Measurements from ENCODE around the gene LPIN1. TPM values are rescaled to one million over a fixed set of nuclear protein-coding genes. Genes with fewer than 3 reads are reported as not detected.

The LPIN1 gene
- total and polyA plus RNA-seq, 4 donors = 10.1 to 27.4 (median 13.4) TPM

GRCh38 chr2:11874861-11875260 lies 128.4 kb downstream of the LPIN1 start:
- 88% methylated on average over 15 of the region's 15 CpGs for WGBS
- no peak for TF ChIP-seq EGR1 (IDR thresholded peaks at IDR 0.05; ENCODE audit: low read depth in 2 of 2)
- TF ChIP-seq YY1 (IDR thresholded peaks at IDR 0.05) = no peak
- no peak for TF ChIP-seq RAD21 (IDR thresholded peaks at IDR 0.05)
- no peak for TF ChIP-seq NR2F2 (IDR thresholded peaks at IDR 0.05)
- no peaks in the 10 kb centered on the region for H3K9me3 ChIP-seq (ENCODE audit: control insufficient read depth in 4 of 4, low read length in 3 of 4)
- no peaks in the 10 kb centered on the region for H3K27me3 ChIP-seq (ENCODE audit: control insufficient read depth in 4 of 4, insufficient read depth in 4 of 4, low read length in 3 of 4)
- no peak overlapping the region for H3K27ac ChIP-seq (ENCODE audit: low read depth in 1 of 2, low read length in 2 of 2)
- no peaks in the 10 kb centered on the region for H3K36me3 ChIP-seq (ENCODE audit: control insufficient read depth in 4 of 4, insufficient read depth in 3 of 4, low read depth in 1 of 4, low read length in 3 of 4)
- H3K4me1 ChIP-seq (ENCODE audit: control insufficient read depth in 4 of 4, insufficient read depth in 4 of 4, low read length in 3 of 4) = peaks cover 0 to 7% (median 3%) of the 10 kb centered on the region in 4 donors
- H3K4me3 ChIP-seq (ENCODE audit: low read depth in 1 of 3, low read length in 3 of 3) = no peak overlapping the region
- H3K9ac ChIP-seq (ENCODE audit: low read depth in 1 of 2, low read length in 2 of 2) = no peak overlapping the region
- DNase-seq (ENCODE audit: low spot score) = no peak

GRCh38 chr2:11875481-11875880 lies 129.0 kb downstream of the LPIN1 start:
- Histone ChIP-seq H3K27me3 (ENCODE audit: control insufficient read depth in 4 of 4, insufficient read depth in 4 of 4, low read length in 3 of 4) (no peaks in the 10 kb centered on the region), H3K4me3 (ENCODE audit: low read depth in 1 of 3, low read length in 3 of 3) (no peak overlapping the region), H3K4me1 (ENCODE audit: control insufficient read depth in 4 of 4, insufficient read depth in 4 of 4, low read length in 3 of 4) (peaks cover 0 to 7% (median 3%) of the 10 kb centered on the region in 4 donors), H3K36me3 (ENCODE audit: control insufficient read depth in 4 of 4, insufficient read depth in 3 of 4, low read depth in 1 of 4, low read length in 3 of 4) (no peaks in the 10 kb centered on the region), H3K27ac (ENCODE audit: low read depth in 1 of 2, low read length in 2 of 2) (no peak overlapping the region), H3K9me3 (ENCODE audit: control insufficient read depth in 4 of 4, low read length in 3 of 4) (no peaks in the 10 kb centered on the region), H3K9ac (ENCODE audit: low read depth in 1 of 2, low read length in 2 of 2) (no peak overlapping the region)
- TF ChIP-seq RAD21 (IDR thresholded peaks at IDR 0.05) (no peak), ZBTB33 (IDR thresholded peaks at IDR 0.05) (no peak), FOXA1 (IDR thresholded peaks at IDR 0.05) (no peak), MAX (IDR thresholded peaks at IDR 0.05) (no peak), HNF4A (conservative IDR thresholded peaks at IDR 0.05) (no peak), ATF3 (IDR thresholded peaks at IDR 0.05) (no peak), HNF4G (IDR thresholded peaks at IDR 0.05) (no peak), CTCF (IDR thresholded peaks at IDR 0.05; ENCODE audit: low read depth, low read length, missing input control) (no peak), GABPA (IDR thresholded peaks at IDR 0.05 in 1 of 2, conservative IDR thresholded peaks at IDR 0.05 in 1 of 2) (no peak), SP1 (IDR thresholded peaks at IDR 0.05) (no peak)
- 73% methylated on average over 2 of the region's 2 CpGs for WGBS
- DNase-seq (ENCODE audit: low spot score) = no peak

GRCh38 chr2:11876436-11876835 lies 130.0 kb downstream of the LPIN1 start:
- 87% methylated on average over 6 of the region's 6 CpGs for whole genome bisulfite sequencing
- Histone ChIP-seq H3K9ac (ENCODE audit: low read depth in 1 of 2, low read length in 2 of 2) (no peak overlapping the region), H3K27me3 (ENCODE audit: control insufficient read depth in 4 of 4, insufficient read depth in 4 of 4, low read length in 3 of 4) (no peaks in the 10 kb centered on the region), H3K4me3 (ENCODE audit: low read depth in 1 of 3, low read length in 3 of 3) (no peak overlapping the region), H3K9me3 (ENCODE audit: control insufficient read depth in 4 of 4, low read length in 3 of 4) (no peaks in the 10 kb centered on the region), H3K36me3 (ENCODE audit: control insufficient read depth in 4 of 4, insufficient read depth in 3 of 4, low read depth in 1 of 4, low read length in 3 of 4) (no peaks in the 10 kb centered on the region), H3K4me1 (ENCODE audit: control insufficient read depth in 4 of 4, insufficient read depth in 4 of 4, low read length in 3 of 4) (peaks cover 0 to 7% (median 3%) of the 10 kb centered on the region in 4 donors), H3K27ac (ENCODE audit: low read depth in 1 of 2, low read length in 2 of 2) (no peak overlapping the region)
- no peak for DNase-seq (ENCODE audit: low spot score)
- TF ChIP-seq RAD21 (IDR thresholded peaks at IDR 0.05) = no peak
- no peak for TF ChIP-seq YY1 (IDR thresholded peaks at IDR 0.05)
- no peak for TF ChIP-seq RXRA (IDR thresholded peaks at IDR 0.05)
- no peak for TF ChIP-seq HNF4A (conservative IDR thresholded peaks at IDR 0.05)
- TF ChIP-seq GABPA (IDR thresholded peaks at IDR 0.05 in 1 of 2, conservative IDR thresholded peaks at IDR 0.05 in 1 of 2) = no peak

All from liver (tissue), 9 donors.